H1 (cell line): ENCODE measurements around the gene C5orf46. TPM values are rescaled to one million over a fixed set of nuclear protein-coding genes. Genes with fewer than 3 reads are reported as not detected.
A peak's percentile ranks its signal among the peaks of the same experiment; 100 is the strongest.
"Not testable (repeated sequence)": the region's sequence is repeated elsewhere in the genome, so short reads cannot be mapped to it uniquely, and the experiment has no call there.

Experiments used
- CTCF ChIA-PET: fragments of 300-600 bp; sonication (Branson Sonifier 250); formaldehyde crosslinking; loops from one replicate; lab custom pipeline; 2021; ENCODE audit not compliant: partially characterized antibody; lab: Charles Lee
- POLR2A ChIA-PET: fragments of 300-600 bp; sonication (Branson Sonifier 250); formaldehyde crosslinking; loops from one replicate; lab custom pipeline; 2021; ENCODE audit warnings: inconsistent platforms; ENCODE audit not compliant: partially characterized antibody; lab: Charles Lee
- DNase-seq, 2 experiments: peaks; one replicate each; pipeline versions ENCODE4 v3.0.0 to v3.0.0-alpha.2; 2010 to 2022; ENCODE audit warnings: low spot score in 2 of 2, low read depth in 1 of 2, mixed read lengths in 1 of 2
- FAIRE-seq: peaks from 2 replicates; lab custom pipeline; 2011; peaks lifted over from hg19 to GRCh38; lab: Jason Lieb, UNC
- H2AFZ ChIP-seq: 2 replicates; pipeline ENCODE4 v1.8.1; 2012; ENCODE audit warnings: low read length, inconsistent platforms
- H2AK5ac ChIP-seq: 2 replicates; pipeline ENCODE4 v1.6.1; 2013; ENCODE audit warnings: low read depth, low read length
- H2BK120ac ChIP-seq: replicated peaks from 2 replicates; pipeline ENCODE3; 2013; ENCODE audit warnings: low read depth, low read length, inconsistent platforms
- H2BK12ac ChIP-seq: 2 replicates; pipeline ENCODE4 v1.6.1; 2013; ENCODE audit warnings: low read depth, low read length
- H2BK15ac ChIP-seq: 2 replicates; pipeline ENCODE4 v1.6.1; 2013; ENCODE audit warnings: low read length
- H2BK20ac ChIP-seq: 2 replicates; pipeline ENCODE4 v1.6.1; 2013; ENCODE audit warnings: low read length
- H2BK5ac ChIP-seq: 2 replicates; pipeline ENCODE4 v1.6.1; 2013; ENCODE audit warnings: low read depth, low read length
- H3K14ac ChIP-seq: 2 replicates; pipeline ENCODE4 v1.6.1; 2013; ENCODE audit warnings: inconsistent platforms; ENCODE audit not compliant: insufficient read length
- H3K18ac ChIP-seq: 2 replicates; pipeline ENCODE4 v1.6.1; 2013; ENCODE audit warnings: low read length; ENCODE audit errors: extremely low read depth
- H3K23ac ChIP-seq: 2 replicates; pipeline ENCODE4 v1.6.1; 2013; ENCODE audit warnings: inconsistent platforms; ENCODE audit not compliant: insufficient read length
- H3K23me2 ChIP-seq: 2 replicates; pipeline ENCODE4 v1.6.1; 2013; ENCODE audit warnings: low read depth, low read length
- H3K27ac ChIP-seq: 2 replicates; pipeline ENCODE4 v1.6.1; 2011; ENCODE audit warnings: low read depth, low read length, inconsistent platforms
- H3K27me3 ChIP-seq, 4 experiments: replicated peaks in 1 of 4; 1 replicate in 1 of 4; 2 replicates in 3 of 4; pipeline versions ENCODE4 v1.6.1 to v1.8.1; 2011 to 2013; ENCODE audit warnings: low read length in 3 of 4, mild to moderate bottlenecking in 3 of 4, inconsistent platforms in 2 of 4, mixed read lengths in 2 of 4, moderate library complexity in 1 of 4; ENCODE audit not compliant: control insufficient read depth in 3 of 4, insufficient read depth in 3 of 4; ENCODE audit errors: extremely low read depth in 1 of 4
- H3K36me3 ChIP-seq, 4 experiments: 2 replicates each; pipeline versions ENCODE4 v1.6.1 to v1.8.1; 2011 to 2013; ENCODE audit warnings: mild to moderate bottlenecking in 4 of 4, low read length in 3 of 4, moderate library complexity in 2 of 4, control low read depth in 1 of 4, inconsistent platforms in 1 of 4; ENCODE audit not compliant: insufficient read depth in 4 of 4, control insufficient read depth in 2 of 4
- H3K4ac ChIP-seq: replicated peaks from 2 replicates; pipeline ENCODE3; 2013; ENCODE audit warnings: low read length, low read depth, mixed read lengths, inconsistent platforms; ENCODE audit not compliant: insufficient read length
- H3K4me1 ChIP-seq, 4 experiments: replicated peaks in 1 of 4; 1 replicate in 1 of 4; 2 replicates in 3 of 4; pipeline versions ENCODE4 v1.6.1 to v1.8.1; 2011 to 2013; ENCODE audit warnings: low read length in 3 of 4, inconsistent platforms in 2 of 4, mixed read lengths in 1 of 4; ENCODE audit not compliant: insufficient read depth in 4 of 4, control insufficient read depth in 3 of 4
- H3K4me2 ChIP-seq, 2 experiments: 2 replicates each; pipeline versions ENCODE4 v1.6.1 to v1.8.1; 2011 to 2013; ENCODE audit warnings: low read depth in 2 of 2, low read length in 2 of 2, control low read depth in 1 of 2, inconsistent platforms in 1 of 2, mild to moderate bottlenecking in 1 of 2; ENCODE audit not compliant: insufficient read depth in 1 of 2
- H3K4me3 ChIP-seq, 4 experiments: fragments of 200-600, 300-600 bp in 1 of 4; sonication (generic), shearing (Covaris generic), sonication (Bioruptor Twin) in 1 of 4; 2 replicates each; pipeline versions ENCODE4 v1.5.1 to v1.8.1; 2011 to 2016; ENCODE audit warnings: low read length in 4 of 4, low read depth in 3 of 4, control low read depth in 2 of 4, inconsistent platforms in 2 of 4, mild to moderate bottlenecking in 2 of 4, mixed read lengths in 1 of 4, moderate library complexity in 1 of 4; ENCODE audit not compliant: insufficient read depth in 2 of 4; ENCODE audit errors: extremely low read depth in 1 of 4
- H3K56ac ChIP-seq: replicated peaks from 2 replicates; pipeline ENCODE3; 2013; ENCODE audit warnings: low read depth, mild to moderate bottlenecking, mixed read lengths, low read length, inconsistent platforms; ENCODE audit not compliant: insufficient read length
- H3K79me1 ChIP-seq: 2 replicates; pipeline ENCODE4 v1.6.1; 2013; ENCODE audit warnings: low read depth, low read length, control low read depth
- H3K79me2 ChIP-seq, 2 experiments: 2 replicates each; pipeline versions ENCODE4 v1.6.1 to v1.8.1; 2012 to 2013; ENCODE audit warnings: low read length in 2 of 2, mild to moderate bottlenecking in 2 of 2, inconsistent platforms in 1 of 2; ENCODE audit not compliant: insufficient read depth in 2 of 2, control insufficient read depth in 1 of 2
- H3K9ac ChIP-seq, 4 experiments: replicated peaks in 1 of 4; 1 replicate in 1 of 4; 2 replicates in 3 of 4; pipeline versions ENCODE4 v1.6.1 to v1.8.1; 2011 to 2013; ENCODE audit warnings: low read depth in 3 of 4, low read length in 3 of 4, control low read depth in 2 of 4, mild to moderate bottlenecking in 2 of 4, moderate library complexity in 2 of 4, inconsistent platforms in 1 of 4; ENCODE audit errors: extremely low read depth in 1 of 4
- H3K9me3 ChIP-seq, 2 experiments: 2 replicates each; pipeline versions ENCODE4 v1.6.1 to v1.8.1; 2012 to 2013; ENCODE audit warnings: mild to moderate bottlenecking in 2 of 2, moderate library complexity in 2 of 2, control low read depth in 1 of 2, inconsistent platforms in 1 of 2, low read depth in 1 of 2, low read length in 1 of 2, mixed read lengths in 1 of 2; ENCODE audit not compliant: insufficient read depth in 2 of 2
- H4K20me1 ChIP-seq, 2 experiments: replicated peaks in 1 of 2; 2 replicates each; pipeline versions ENCODE3 to v1.8.1; 2011 to 2013; ENCODE audit warnings: inconsistent platforms in 2 of 2, low read length in 2 of 2, mild to moderate bottlenecking in 1 of 2; ENCODE audit not compliant: insufficient read depth in 2 of 2, control insufficient read depth in 1 of 2
- H4K5ac ChIP-seq: 2 replicates; pipeline ENCODE4 v1.6.1; 2013; ENCODE audit warnings: low read length, low read depth, mixed read lengths, inconsistent platforms; ENCODE audit not compliant: insufficient read length
- H4K8ac ChIP-seq: 2 replicates; pipeline ENCODE4 v1.8.0; 2013; ENCODE audit warnings: mild to moderate bottlenecking, moderate library complexity, low read length, inconsistent platforms; ENCODE audit not compliant: insufficient read depth; ENCODE audit errors: extremely low read depth
- H4K91ac ChIP-seq: replicated peaks from 2 replicates; pipeline ENCODE3; 2013; ENCODE audit warnings: low read length, mixed read lengths, inconsistent platforms; ENCODE audit not compliant: insufficient read length
- POLR2AphosphoS5 ChIP-seq: IDR thresholded peaks from 2 replicates; pipeline ENCODE4 v1.6.1; 2011; ENCODE audit warnings: low read depth, low read length
- TAF7 ChIP-seq: optimal IDR thresholded peaks from 2 replicates; pipeline ENCODE3; 2011; ENCODE audit warnings: low read depth, mild to moderate bottlenecking, inconsistent platforms, low read length, moderate library complexity, borderline replicate concordance
- WGBS, 2 experiments: shearing (Covaris generic) in 1 of 2; methylation state at CpG; one replicate each; pipeline versions ENCODE4 v1.1.6 to v1.1.7; 2013 to 2015; ENCODE audit warnings: low lambda C conversion rate in 2 of 2, mixed read lengths in 2 of 2, inconsistent platforms in 1 of 2, low coverage in 1 of 2, missing lambda C conversion rate in 1 of 2; ENCODE audit not compliant: insufficient replicate concordance in 2 of 2, insufficient coverage in 1 of 2, insufficient read length in 1 of 2; ENCODE audit errors: extremely low coverage in 1 of 2, missing lambda C conversion rate in 1 of 2; 5-methylcytosine and 5-hydroxymethylcytosine counted together
- polyA plus RNA-seq, 7 experiments: library from polyadenylated mRNA; depleted of rRNA in 3 of 7; stranded (reverse) in 5 of 7; unstranded in 2 of 7; fragments of >200 nt in 5 of 7; fragments of 200-250 nt in 2 of 7; gene quantifications; 1 replicate in 5 of 7; 2 replicates in 1 of 7; 4 replicates in 1 of 7; pipeline versions ENCODE4 v1.2.1 to v1.2.3, GENCODE V29; 2011 to 2013; ENCODE audit warnings: missing spikeins in 2 of 7, mixed read lengths in 2 of 7
- total RNA-seq: library from RNA; stranded (reverse); fragmentation: NEBNext Ultra II Directional; extraction: Animal tissue kit (Norgen Biotek cat#: 25700); gene quantifications from 2 replicates; pipeline ENCODE4 v1.2.1, GENCODE V29; 2021

Gene C5orf46
- total and polyA plus RNA-seq, 2 of the 8 experiments (the other 6 are each of a cell fraction or from before 2014, with no cell fraction given) = not detected

DNA sequence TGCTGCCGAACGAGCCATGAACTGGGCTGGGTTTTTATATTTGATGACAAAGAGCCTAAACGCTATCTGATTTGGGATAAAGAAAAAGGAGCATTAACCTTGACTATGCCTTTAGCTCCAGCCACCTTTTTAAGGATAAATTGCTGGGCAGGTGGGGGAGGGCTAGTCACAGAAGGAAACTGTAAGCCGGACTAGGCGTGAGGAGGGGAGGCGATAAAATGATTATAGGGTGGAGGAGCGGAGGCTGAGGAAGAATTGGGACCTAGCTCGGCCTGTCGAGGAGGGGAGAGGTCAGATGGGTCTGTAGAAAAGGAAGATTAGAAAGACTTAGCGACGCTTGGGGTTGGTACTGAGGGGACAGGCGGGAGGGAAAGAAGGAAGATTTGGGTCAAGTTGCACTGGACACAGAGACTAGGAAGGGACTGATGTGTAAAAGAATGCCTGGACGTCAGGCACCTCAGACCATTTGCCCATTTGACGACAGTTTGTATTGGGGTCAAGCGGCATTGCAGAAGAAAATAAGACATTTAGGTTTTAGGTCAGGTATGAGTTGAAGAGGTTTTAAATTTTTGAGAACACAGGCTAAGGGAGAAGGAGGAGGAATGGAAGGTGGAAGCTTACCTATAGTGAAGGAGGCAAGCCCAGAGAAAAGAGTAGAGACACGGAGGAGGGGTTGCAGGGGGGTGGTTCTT is 33.4 kb downstream of the C5orf46 start:
- FAIRE-seq, H4K8ac ChIP-seq, H4K20me1 ChIP-seq, H3K4ac ChIP-seq, H2BK20ac ChIP-seq, CTCF ChIA-PET, H2BK15ac ChIP-seq, H3K56ac ChIP-seq, H3K14ac ChIP-seq, DNase-seq, H3K9me3 ChIP-seq, H3K23me2 ChIP-seq, H2BK120ac ChIP-seq, H3K27me3 ChIP-seq, H2BK12ac ChIP-seq, H2AFZ ChIP-seq, H3K79me1 ChIP-seq, H4K91ac ChIP-seq, H3K23ac ChIP-seq: not testable (repeated sequence)
- Histone ChIP-seq H2BK5ac (peak overlapping the region; percentile 91), H3K18ac (peak overlapping the region; percentile 78), H3K4me2 (peak overlapping the region; percentile 57 to 91), H3K4me3 (peak overlapping the region; percentile 78 to 96 (median 82)), H3K36me3 (peaks cover 2 to 40% (median 14%) of the 10 kb centered on the region in 4 experiments; a peak in 5 of 8 replicates), H4K5ac (peak overlapping the region; percentile 62), H3K79me2 (peaks cover 18 to 65% of the 10 kb centered on the region in 2 experiments; a peak in 3 of 4 replicates), H3K4me1 (peaks cover 16 to 31% (median 20%) of the 10 kb centered on the region in 4 experiments), H3K27ac (peak overlapping the region; percentile 79), H2AK5ac (0 out of 2 replicates have a peak overlapping the region, but pooled peaks have one; percentile 53), H3K9ac (peak overlapping the region; percentile 76 to 95 (median 86))
- peak; percentile 70 for TF ChIP-seq POLR2AphosphoS5
- TF ChIP-seq TAF7 = peak; percentile 44
- 0% methylated on average over 16 of the region's 16 CpGs; no CpG with 5 or more reads in 1 of the 2 experiments for WGBS, 2 experiments
- POLR2A ChIA-PET = interaction anchor here (0.7 to 26.7 kb wide), 8 partner anchors 11 to 113 kb away, joined by 3 to 730 read pairs (median 3); partner anchors contain the start of gene SCGB3A2
